HEK293 (cell line): Measurements from ENCODE around the gene GAPDHS.

Experiments used
- TRIM28 ChIP-seq: IDR thresholded peaks from 2 replicates; pipeline ENCODE4 v1.6.1; 2011; ENCODE audit warnings: low read length, control low read depth, borderline replicate concordance
- ZNF24 ChIP-seq: fragments of 450-650 bp; formaldehyde crosslinking; IDR thresholded peaks from 2 replicates; pipeline ENCODE4 v1.5.1; 2016; ENCODE audit warnings: missing biosample characterization, missing genetic modification characterization
- ZNF621 ChIP-seq: fragments of 450-650 bp; formaldehyde crosslinking; IDR thresholded peaks from 2 replicates; pipeline ENCODE4 v1.5.1; 2017; ENCODE audit warnings: missing biosample characterization, missing genetic modification characterization
- TF ChIP-seq, protein P1 (sequence below): fragments of 450-650 bp; formaldehyde crosslinking; IDR thresholded peaks from 2 replicates; pipeline ENCODE4 v1.5.1; 2016; ENCODE audit warnings: missing biosample characterization, missing genetic modification characterization
- TF ChIP-seq, protein P2 (sequence below): fragments of 450-650 bp; formaldehyde crosslinking; IDR thresholded peaks from 2 replicates; pipeline ENCODE4 v1.5.1; 2016; ENCODE audit warnings: missing biosample characterization, missing genetic modification characterization

DNA sequence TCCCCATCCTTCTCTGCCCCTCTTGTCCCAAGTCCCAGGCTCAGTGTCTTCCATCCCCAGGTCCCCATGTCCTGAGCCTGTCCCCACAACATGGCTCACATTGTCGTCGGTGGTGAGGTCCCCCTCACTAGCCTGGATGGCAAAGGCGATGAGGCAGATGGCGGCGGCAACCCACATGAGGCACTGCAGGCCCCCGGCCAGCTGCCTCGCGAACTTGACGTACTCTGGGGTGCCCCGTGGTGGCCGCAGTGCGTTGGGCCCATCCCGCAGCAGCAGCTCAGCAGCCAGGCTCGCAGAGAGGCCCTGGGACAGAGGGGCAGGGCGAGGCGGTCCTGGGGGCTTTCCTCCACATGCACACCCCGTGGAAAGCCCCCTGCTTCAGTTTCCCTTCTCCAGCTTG lies 29.1 kb downstream of the GAPDHS start:
- TF ChIP-seq, protein P1, sequence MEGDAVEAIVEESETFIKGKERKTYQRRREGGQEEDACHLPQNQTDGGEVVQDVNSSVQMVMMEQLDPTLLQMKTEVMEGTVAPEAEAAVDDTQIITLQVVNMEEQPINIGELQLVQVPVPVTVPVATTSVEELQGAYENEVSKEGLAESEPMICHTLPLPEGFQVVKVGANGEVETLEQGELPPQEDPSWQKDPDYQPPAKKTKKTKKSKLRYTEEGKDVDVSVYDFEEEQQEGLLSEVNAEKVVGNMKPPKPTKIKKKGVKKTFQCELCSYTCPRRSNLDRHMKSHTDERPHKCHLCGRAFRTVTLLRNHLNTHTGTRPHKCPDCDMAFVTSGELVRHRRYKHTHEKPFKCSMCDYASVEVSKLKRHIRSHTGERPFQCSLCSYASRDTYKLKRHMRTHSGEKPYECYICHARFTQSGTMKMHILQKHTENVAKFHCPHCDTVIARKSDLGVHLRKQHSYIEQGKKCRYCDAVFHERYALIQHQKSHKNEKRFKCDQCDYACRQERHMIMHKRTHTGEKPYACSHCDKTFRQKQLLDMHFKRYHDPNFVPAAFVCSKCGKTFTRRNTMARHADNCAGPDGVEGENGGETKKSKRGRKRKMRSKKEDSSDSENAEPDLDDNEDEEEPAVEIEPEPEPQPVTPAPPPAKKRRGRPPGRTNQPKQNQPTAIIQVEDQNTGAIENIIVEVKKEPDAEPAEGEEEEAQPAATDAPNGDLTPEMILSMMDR (tag by site-specific recombination), result no peak
- TF ChIP-seq, protein P2, sequence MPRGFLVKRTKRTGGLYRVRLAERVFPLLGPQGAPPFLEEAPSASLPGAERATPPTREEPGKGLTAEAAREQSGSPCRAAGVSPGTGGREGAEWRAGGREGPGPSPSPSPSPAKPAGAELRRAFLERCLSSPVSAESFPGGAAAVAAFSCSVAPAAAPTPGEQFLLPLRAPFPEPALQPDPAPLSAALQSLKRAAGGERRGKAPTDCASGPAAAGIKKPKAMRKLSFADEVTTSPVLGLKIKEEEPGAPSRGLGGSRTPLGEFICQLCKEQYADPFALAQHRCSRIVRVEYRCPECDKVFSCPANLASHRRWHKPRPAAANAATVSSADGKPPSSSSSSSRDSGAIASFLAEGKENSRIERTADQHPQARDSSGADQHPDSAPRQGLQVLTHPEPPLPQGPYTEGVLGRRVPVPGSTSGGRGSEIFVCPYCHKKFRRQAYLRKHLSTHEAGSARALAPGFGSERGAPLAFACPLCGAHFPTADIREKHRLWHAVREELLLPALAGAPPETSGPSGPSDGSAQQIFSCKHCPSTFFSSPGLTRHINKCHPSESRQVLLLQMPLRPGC (tag by site-specific recombination), result no peak
- no peak for TF ChIP-seq ZNF621 (tag by site-specific recombination)
- no peak for TF ChIP-seq TRIM28
- no peak for TF ChIP-seq ZNF24 (tag by site-specific recombination)
